GM18868 (cell line): ENCODE data around the gene ZNF546.
A peak's percentile ranks its signal among the peaks of the same experiment; 100 is the strongest.

Experiments used
- ATAC-seq: cut with Tn5 transposase; IDR thresholded peaks from one replicate; pipeline ENCODE4 v1.9.1; 2021; ENCODE audit warnings: mild to moderate bottlenecking, moderate library complexity; ENCODE audit not compliant: unreplicated experiment

Gene ZNF546

GRCh38 chr19:40054632-40055031, 57.8 kb downstream of the ZNF546 start:
- no peak for ATAC-seq

- no peak for ATAC-seq
Measured at GRCh38 chr19:40055049-40055448, 58.2 kb downstream of the ZNF546 start.

- peak; percentile 68 for ATAC-seq
Measured at GRCh38 chr19:40055832-40056504, 59.1 kb downstream of the ZNF546 start, which contains the start of gene ZNF780B. ZNF780B (minus strand) TSS chr19:40056231; CDS start chr19:40050332, 5,899 bp downstream.

- no peak for ATAC-seq
Measured at GRCh38 chr19:40056505-40056904, 59.6 kb downstream of the ZNF546 start.

- ATAC-seq = no peak
Measured at GRCh38 chr19:40057166-40057565, 60.3 kb downstream of the ZNF546 start.

GRCh38 chr19:40059624-40060023, 62.8 kb downstream of the ZNF546 start:
- ATAC-seq = no peak

- ATAC-seq = no peak
Measured at GRCh38 chr19:40070058-40070457, 73.2 kb downstream of the ZNF546 start.
